GM18502 (cell line): ENCODE measurements around the gene TEP1.
"Not testable (repeated sequence)": the region's sequence is repeated elsewhere in the genome, so short reads cannot be mapped to it uniquely, and the experiment has no call there.

Experiments used
- ATAC-seq: cut with Tn5 transposase; IDR thresholded peaks from one replicate; pipeline ENCODE4 v1.9.1; 2021; ENCODE audit warnings: mild to moderate bottlenecking; ENCODE audit not compliant: unreplicated experiment, poor library complexity

TEP1 gene

GRCh38 chr14:20412876-20413743 is at the start of gene TEP1:
TSS of gene TEP1 (minus strand) at chr14:20413501. CDS start at chr14:20408439, 5,062 bp downstream.
- ATAC-seq: peak; percentile 78

DNA sequence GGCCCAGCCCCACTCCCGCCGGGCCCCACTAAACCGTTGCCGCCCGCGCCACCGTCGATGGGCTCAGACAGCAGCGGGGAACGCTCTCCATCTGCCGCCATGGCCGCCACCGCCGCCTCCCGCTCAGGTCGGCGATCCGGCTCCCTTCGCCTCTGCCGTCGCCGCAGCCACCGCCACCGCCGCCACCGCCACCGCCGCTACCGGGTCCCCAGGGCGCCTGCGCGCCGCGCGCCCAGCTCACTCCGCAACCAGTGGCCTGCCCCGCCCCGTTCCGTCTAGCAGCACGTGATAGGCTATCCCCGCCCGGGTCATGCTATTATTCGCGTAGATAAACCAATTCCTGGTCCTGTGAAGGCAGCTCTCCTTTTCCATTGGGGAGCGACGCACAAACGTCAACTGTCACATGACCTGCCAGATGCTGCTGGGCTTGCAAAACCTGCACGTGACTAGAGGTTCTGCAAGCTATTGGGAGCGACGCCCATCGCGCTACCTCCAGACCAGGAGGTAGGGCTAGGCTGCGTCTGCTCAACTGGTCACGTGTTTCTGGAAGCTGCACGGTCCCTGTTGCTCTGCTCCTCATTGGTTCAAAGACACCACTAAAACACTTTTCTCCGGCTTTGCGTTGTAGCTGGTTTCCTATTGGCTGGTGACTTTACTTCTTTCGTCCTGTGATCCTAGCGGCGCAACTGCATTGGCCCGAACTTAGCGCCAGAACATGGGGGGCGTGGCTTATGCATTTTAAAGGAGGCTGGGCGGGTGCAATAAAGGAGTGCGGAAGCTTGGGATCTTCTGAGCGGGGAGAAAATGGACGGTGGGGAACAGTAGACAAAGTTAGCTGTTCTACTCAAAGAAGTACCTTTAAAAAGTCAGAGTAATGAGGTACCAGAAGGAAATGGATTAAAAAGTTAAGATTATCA is 48.2 kb upstream of the TEP1 start, which contains the start of gene PIP4P1:
TSS of gene PIP4P1 (minus strand) at position 210 of the 917 bp plus-strand sequence. CDS start at position 101, 109 bp downstream.
- peak; percentile 95 for ATAC-seq

- ATAC-seq: peak; percentile 11
Observed at GRCh38 chr14:20460458-20461224, 47.3 kb upstream of the TEP1 start.

- ATAC-seq: no peak
Observed at GRCh38 chr14:20458031-20458789, 44.9 kb upstream of the TEP1 start.

GRCh38 chr14:20456971-20457370 is 43.7 kb upstream of the TEP1 start:
- ATAC-seq: no peak

GRCh38 chr14:20455355-20456300 is 42.3 kb upstream of the TEP1 start:
- peak; percentile 62 for ATAC-seq

GRCh38 chr14:20454516-20455354 is 41.4 kb upstream of the TEP1 start, which contains the start of the genes APEX1 and OSGEP:
TSS of gene APEX1 (plus strand) at chr14:20455226. CDS start at chr14:20455646, 420 bp downstream.
TSS of gene OSGEP (minus strand) at chr14:20454812. CDS start at chr14:20454683, 129 bp downstream.
- peak; percentile 86 for ATAC-seq

- ATAC-seq: not testable (repeated sequence)
Observed at GRCh38 chr14:20452831-20453230, 39.5 kb upstream of the TEP1 start.

DNA sequence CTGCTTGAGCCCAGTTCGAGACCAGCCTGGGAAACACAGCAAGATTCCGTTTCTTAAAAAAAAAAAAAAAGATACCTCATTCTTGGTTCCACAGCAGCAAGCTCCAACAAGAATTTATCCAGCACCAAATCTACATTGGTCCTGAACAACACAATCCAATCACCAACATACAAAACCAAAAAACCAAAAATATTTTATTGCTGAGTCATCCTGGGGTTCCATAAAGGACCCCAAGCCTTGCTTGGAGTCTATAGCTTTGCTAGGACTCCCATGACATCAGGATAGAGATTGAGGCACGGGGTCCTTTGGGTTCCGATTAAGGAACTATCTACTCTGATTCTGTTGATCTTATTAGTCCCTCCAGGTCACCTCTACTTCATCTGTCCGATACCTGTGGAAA is 33.6 kb upstream of the TEP1 start:
- ATAC-seq: no peak

DNA sequence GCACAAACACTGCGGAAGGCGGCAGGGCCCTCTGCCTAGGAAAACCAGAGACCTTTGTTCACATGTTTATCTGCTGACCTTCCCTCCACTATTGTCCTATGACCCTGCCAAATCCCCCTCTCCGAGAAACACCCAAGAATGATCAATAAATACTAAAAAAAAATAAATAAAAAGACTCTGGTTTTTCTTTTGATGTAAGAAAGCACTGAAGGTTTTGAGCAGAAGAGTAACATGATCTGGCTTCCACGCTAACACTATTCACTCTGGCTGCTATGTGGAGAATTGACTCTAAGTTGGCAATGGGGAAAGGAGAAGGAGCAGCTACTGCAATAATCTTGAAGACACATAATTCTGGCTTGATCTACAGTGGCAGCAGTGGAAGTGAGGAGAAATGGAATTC is 30.3 kb upstream of the TEP1 start:
- not testable (repeated sequence) for ATAC-seq

DNA sequence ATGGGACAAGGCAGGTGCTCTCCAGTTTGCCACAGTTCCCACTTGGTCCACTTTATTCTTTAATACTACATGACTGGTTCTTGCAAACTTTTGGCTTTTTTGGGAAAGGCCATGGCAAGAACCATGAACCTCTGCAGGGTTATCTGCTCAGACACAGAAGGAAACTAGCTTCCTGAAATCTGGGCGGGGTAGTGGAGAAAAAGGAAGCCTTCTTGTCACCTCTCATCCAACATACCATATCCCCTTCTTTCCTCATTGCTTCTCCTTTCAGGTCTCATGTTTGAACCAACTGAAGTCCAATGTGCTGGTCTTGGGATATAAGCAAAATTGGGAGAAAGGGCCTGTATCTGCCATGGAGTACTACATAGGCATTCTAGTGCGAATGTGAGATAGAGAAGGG is 28.2 kb upstream of the TEP1 start:
- no peak for ATAC-seq

DNA sequence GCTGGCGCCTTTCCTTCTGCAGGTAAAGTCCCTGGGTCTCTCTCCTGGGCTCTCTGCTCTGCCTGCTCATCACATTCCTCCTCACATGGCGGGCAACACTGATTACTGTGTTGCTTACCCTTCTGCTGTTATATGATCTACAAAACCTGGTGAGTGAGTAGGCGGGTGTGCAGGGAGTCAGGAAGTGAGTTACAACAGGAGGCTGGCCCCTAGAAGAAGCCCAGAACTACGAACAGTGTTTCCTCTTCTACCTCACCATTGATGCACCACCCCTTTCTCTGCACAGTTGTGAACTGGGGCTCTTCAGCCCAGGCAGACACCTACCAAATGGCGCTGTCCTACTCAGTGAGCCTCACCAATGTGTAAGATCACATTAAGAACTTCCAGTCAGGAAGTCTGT is 27.6 kb upstream of the TEP1 start:
- ATAC-seq: no peak

GRCh38 chr14:20440465-20440864 is 27.2 kb upstream of the TEP1 start:
- no peak for ATAC-seq

- no peak for ATAC-seq
Observed at GRCh38 chr14:20438664-20439063, 25.4 kb upstream of the TEP1 start.

- no peak for ATAC-seq
Observed at GRCh38 chr14:20436363-20436755, 23.1 kb upstream of the TEP1 start.

- no peak for ATAC-seq
Observed at GRCh38 chr14:20435582-20436362, 22.5 kb upstream of the TEP1 start, which contains the start of gene KLHL33. TSS of gene KLHL33 (minus strand) at chr14:20436166. CDS start at chr14:20435811, 355 bp downstream.
